ENCODE data around the gene SEZ6. TPM values are rescaled to one million over a fixed set of nuclear protein-coding genes. Genes with fewer than 3 reads are reported as not detected.

SEZ6 gene
- polyA plus RNA-seq, 3 donors = 0.17 to 0.33 (median 0.18) TPM

DNA sequence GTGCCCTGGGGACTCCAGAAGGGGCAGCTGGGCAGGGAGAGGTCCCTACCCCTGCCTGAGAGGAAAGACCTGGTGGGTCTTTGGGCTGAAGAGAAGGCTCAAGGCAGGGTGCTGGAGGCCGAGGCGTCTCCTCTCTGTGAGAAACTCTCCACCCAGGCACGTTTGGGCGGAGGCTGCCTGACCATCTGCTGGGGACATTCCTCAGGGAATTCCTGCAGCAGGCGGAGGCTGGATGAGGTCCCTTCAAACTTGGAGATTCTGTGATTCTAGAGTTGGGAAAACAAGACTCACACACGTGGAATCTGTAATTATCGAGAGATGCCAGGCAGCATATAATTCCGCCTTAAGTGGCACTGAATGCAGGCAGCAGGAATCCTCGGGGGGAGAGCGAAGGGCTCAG, 33.4 kb downstream of the SEZ6 start:
- peaks cover 9 to 12% of the 10 kb centered on the region in 2 donors for H3K4me1 ChIP-seq (ENCODE audit: control insufficient read depth in 1 of 2, insufficient read depth in 2 of 2, low read length in 2 of 2)
- no peaks in the 10 kb centered on the region for H3K36me3 ChIP-seq (replicated peaks in 1 of 2; ENCODE audit: control insufficient read depth in 1 of 2, insufficient read depth in 2 of 2, low read length in 2 of 2)
- no peak overlapping the region for H3K4me2 ChIP-seq (replicated peaks; ENCODE audit: extremely low read depth, low read length, poor library complexity, severe bottlenecking)
- no peaks in the 10 kb centered on the region for H4K20me1 ChIP-seq (ENCODE audit: insufficient read depth, low read length)
- H3K79me2 ChIP-seq (ENCODE audit: insufficient read depth, low read length) = no peaks in the 10 kb centered on the region
- Mint-ChIP-seq H3K27ac (peak overlapping the region in 1 of 7 donors; percentile 74), H3K4me1 (peaks cover 25% of the 10 kb centered on the region), H3K36me3 (no peaks in the 10 kb centered on the region), H3K4me3 (no peak overlapping the region), H3K9me3 (peaks cover 0 to 3% (median 0%) of the 10 kb centered on the region in 7 donors), H3K27me3 (ENCODE audit: low read depth in 3 of 3) (peaks cover 0 to 4% (median 3%) of the 10 kb centered on the region in 3 donors)
- no peak overlapping the region for H2AFZ ChIP-seq (ENCODE audit: insufficient read depth, low read depth, low read length, poor library complexity, severe bottlenecking)
- DNase-seq = no peak
- TF ChIP-seq, protein P1, sequence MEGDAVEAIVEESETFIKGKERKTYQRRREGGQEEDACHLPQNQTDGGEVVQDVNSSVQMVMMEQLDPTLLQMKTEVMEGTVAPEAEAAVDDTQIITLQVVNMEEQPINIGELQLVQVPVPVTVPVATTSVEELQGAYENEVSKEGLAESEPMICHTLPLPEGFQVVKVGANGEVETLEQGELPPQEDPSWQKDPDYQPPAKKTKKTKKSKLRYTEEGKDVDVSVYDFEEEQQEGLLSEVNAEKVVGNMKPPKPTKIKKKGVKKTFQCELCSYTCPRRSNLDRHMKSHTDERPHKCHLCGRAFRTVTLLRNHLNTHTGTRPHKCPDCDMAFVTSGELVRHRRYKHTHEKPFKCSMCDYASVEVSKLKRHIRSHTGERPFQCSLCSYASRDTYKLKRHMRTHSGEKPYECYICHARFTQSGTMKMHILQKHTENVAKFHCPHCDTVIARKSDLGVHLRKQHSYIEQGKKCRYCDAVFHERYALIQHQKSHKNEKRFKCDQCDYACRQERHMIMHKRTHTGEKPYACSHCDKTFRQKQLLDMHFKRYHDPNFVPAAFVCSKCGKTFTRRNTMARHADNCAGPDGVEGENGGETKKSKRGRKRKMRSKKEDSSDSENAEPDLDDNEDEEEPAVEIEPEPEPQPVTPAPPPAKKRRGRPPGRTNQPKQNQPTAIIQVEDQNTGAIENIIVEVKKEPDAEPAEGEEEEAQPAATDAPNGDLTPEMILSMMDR (IDR thresholded peaks at IDR 0.05) = no peak
- intact Hi-C loops (cut with micrococcal nuclease) = no loop called here
- H3K4me3 ChIP-seq (replicated peaks in 1 of 3; ENCODE audit: low read depth in 2 of 3, low read length in 3 of 3) = no peak overlapping the region
- no peaks in the 10 kb centered on the region for H3K27me3 ChIP-seq (ENCODE audit: control insufficient read depth in 2 of 2, insufficient read depth in 2 of 2, low read length in 2 of 2)
- no peak overlapping the region for H3K9ac ChIP-seq (ENCODE audit: insufficient read depth, low read length, poor library complexity, severe bottlenecking)
- no peak overlapping the region for H3K27ac ChIP-seq (ENCODE audit: low read depth in 1 of 2, low read length in 2 of 2)
- no peaks in the 10 kb centered on the region for H3K9me3 ChIP-seq (replicated peaks in 1 of 2; ENCODE audit: control insufficient read depth in 1 of 2, insufficient read depth in 1 of 2, low read length in 2 of 2)
- 96% methylated on average over 8 of the region's 10 CpGs for WGBS (ENCODE audit: insufficient coverage)

DNA sequence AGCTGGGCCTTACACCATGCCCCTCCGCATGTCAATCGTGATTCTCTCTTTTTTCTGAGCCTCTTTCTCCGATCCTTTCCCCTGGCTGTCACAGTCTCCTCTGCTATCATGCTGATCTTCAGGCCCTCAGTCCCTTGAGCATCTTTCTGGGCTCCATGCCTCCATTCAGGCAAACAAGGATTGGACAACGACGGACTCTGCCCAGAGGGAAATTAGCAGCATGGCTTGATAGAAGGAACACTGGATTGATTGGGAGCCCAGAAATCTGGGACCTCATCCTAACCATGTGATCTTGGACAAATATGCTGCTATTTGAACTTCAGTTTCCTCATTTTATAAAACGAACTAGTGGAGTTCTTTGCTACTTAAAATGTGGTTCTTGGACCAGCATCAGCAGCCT, 35.0 kb downstream of the SEZ6 start:
- TF ChIP-seq, protein P1 (IDR thresholded peaks at IDR 0.05) = no peak
- Mint-ChIP-seq H3K27me3 (ENCODE audit: low read depth in 3 of 3) (peaks cover 0 to 4% (median 3%) of the 10 kb centered on the region in 3 donors), H3K4me1 (peaks cover 38% of the 10 kb centered on the region), H3K36me3 (peaks cover 0 to 1% of the 10 kb centered on the region in 2 donors), H3K27ac (peak overlapping the region in 2 of 7 donors; percentile 2 to 34), H3K9me3 (peaks cover 0 to 1% (median 0%) of the 10 kb centered on the region in 7 donors), H3K4me3 (no peak overlapping the region)
- H3K9me3 ChIP-seq (replicated peaks in 1 of 2; ENCODE audit: control insufficient read depth in 1 of 2, insufficient read depth in 1 of 2, low read length in 2 of 2) = no peaks in the 10 kb centered on the region
- no peak overlapping the region for H2AFZ ChIP-seq (ENCODE audit: insufficient read depth, low read depth, low read length, poor library complexity, severe bottlenecking)
- no peak for DNase-seq
- peaks cover 19 to 26% of the 10 kb centered on the region in 2 donors for H3K4me1 ChIP-seq (ENCODE audit: control insufficient read depth in 1 of 2, insufficient read depth in 2 of 2, low read length in 2 of 2)
- intact Hi-C loops (cut with micrococcal nuclease) = no loop called here
- no peaks in the 10 kb centered on the region for H4K20me1 ChIP-seq (ENCODE audit: insufficient read depth, low read length)
- H3K36me3 ChIP-seq (replicated peaks in 1 of 2; ENCODE audit: control insufficient read depth in 1 of 2, insufficient read depth in 2 of 2, low read length in 2 of 2) = no peaks in the 10 kb centered on the region
- H3K9ac ChIP-seq (ENCODE audit: insufficient read depth, low read length, poor library complexity, severe bottlenecking) = no peak overlapping the region
- H3K79me2 ChIP-seq (ENCODE audit: insufficient read depth, low read length) = no peaks in the 10 kb centered on the region
- WGBS (ENCODE audit: insufficient coverage) = 75% methylated on average over 4 of the region's 6 CpGs
- no peak overlapping the region for H3K27ac ChIP-seq (ENCODE audit: low read depth in 1 of 2, low read length in 2 of 2)
- H3K4me3 ChIP-seq (replicated peaks in 1 of 3; ENCODE audit: low read depth in 2 of 3, low read length in 3 of 3) = no peak overlapping the region
- H3K27me3 ChIP-seq (ENCODE audit: control insufficient read depth in 2 of 2, insufficient read depth in 2 of 2, low read length in 2 of 2) = no peaks in the 10 kb centered on the region
- H3K4me2 ChIP-seq (replicated peaks; ENCODE audit: extremely low read depth, low read length, poor library complexity, severe bottlenecking) = no peak overlapping the region

Data from CD14-positive monocyte (primary cell).